GM12892 (cell line): ENCODE data around the gene C1orf185.

ENCODE experiments used
- POLR2A ChIP-seq: IDR thresholded peaks from 2 replicates; pipeline ENCODE4 v1.6.1; 2011; ENCODE audit warnings: low read depth, low read length, control low read depth
- POLR2AphosphoS5 ChIP-seq: IDR thresholded peaks from 2 replicates; pipeline ENCODE4 v1.6.1; 2011; ENCODE audit warnings: low read depth, low read length, control low read depth

- TF ChIP-seq POLR2A: no peak
- no peak for TF ChIP-seq POLR2AphosphoS5
These were observed 31.0 kb downstream of the C1orf185 start for GRCh38 chr1:51133045-51133444.
